Measurements from ENCODE around the gene FBXL16.

- no peak for TF ChIP-seq CTCF (tag by site-specific recombination; IDR thresholded peaks at IDR 0.05)
- no peak for TF ChIP-seq YY1 (tag by site-specific recombination; IDR thresholded peaks at IDR 0.05)
- TF ChIP-seq ZNF658 (tag by site-specific recombination; IDR thresholded peaks at IDR 0.05) = no peak
- no peak for TF ChIP-seq YY2 (tag by site-specific recombination; IDR thresholded peaks at IDR 0.05)
Measured at GRCh38 chr16:666572-666971, 39.0 kb downstream of the FBXL16 start.

All from HEK293 (cell line).